ENCODE results near the gene IDH2.

Gene IDH2

DNA sequence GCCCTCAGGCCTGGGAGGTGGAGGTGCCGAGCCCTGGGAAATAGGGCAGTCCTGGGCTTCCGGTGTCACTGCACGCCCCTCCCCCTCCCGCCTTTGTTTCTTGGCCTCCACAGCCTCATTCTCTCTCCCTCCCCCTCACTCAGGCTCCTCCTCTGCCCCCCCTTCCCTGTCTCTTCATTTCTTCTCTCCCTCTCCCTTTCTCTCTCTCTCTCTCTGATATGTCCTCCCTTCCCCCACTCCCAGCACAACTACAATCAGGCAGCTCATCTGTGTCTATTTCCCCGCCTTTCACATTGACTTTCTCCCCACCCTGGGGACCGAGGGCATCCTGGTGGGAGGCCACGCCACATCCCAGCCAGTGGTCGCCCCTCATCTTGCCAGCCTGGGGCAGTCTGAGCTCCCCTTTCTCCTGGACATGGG lies 40.2 kb downstream of the IDH2 start:
- no peaks in the 10 kb centered on the region for H3K9me2 ChIP-seq (replicated peaks; ENCODE audit: control insufficient read depth, low read length)
- H3K9me3 ChIP-seq (ENCODE audit: control insufficient read depth, insufficient read depth, low read length): no peaks in the 10 kb centered on the region
- peak overlapping the region; percentile 68 for H3K4me3 ChIP-seq (ENCODE audit: low read length)
- peaks cover 15% of the 10 kb centered on the region for H3F3A ChIP-seq (ENCODE audit: control insufficient read depth, insufficient read depth)
- H3K4me2 ChIP-seq (ENCODE audit: low read length): peak overlapping the region; percentile 95
- no peaks in the 10 kb centered on the region for H4K20me1 ChIP-seq (ENCODE audit: control insufficient read depth, insufficient read depth, low read depth, low read length)
- H3K36me3 ChIP-seq (ENCODE audit: control insufficient read depth, low read length): peaks cover 5% of the 10 kb centered on the region
- TF ChIP-seq, protein P1, sequence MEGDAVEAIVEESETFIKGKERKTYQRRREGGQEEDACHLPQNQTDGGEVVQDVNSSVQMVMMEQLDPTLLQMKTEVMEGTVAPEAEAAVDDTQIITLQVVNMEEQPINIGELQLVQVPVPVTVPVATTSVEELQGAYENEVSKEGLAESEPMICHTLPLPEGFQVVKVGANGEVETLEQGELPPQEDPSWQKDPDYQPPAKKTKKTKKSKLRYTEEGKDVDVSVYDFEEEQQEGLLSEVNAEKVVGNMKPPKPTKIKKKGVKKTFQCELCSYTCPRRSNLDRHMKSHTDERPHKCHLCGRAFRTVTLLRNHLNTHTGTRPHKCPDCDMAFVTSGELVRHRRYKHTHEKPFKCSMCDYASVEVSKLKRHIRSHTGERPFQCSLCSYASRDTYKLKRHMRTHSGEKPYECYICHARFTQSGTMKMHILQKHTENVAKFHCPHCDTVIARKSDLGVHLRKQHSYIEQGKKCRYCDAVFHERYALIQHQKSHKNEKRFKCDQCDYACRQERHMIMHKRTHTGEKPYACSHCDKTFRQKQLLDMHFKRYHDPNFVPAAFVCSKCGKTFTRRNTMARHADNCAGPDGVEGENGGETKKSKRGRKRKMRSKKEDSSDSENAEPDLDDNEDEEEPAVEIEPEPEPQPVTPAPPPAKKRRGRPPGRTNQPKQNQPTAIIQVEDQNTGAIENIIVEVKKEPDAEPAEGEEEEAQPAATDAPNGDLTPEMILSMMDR (IDR thresholded peaks at IDR 0.05; ENCODE audit: low read depth, low read length, poor library complexity, severe bottlenecking): no peak
- TF ChIP-seq EZH2phosphoT487 (IDR thresholded peaks at IDR 0.05; ENCODE audit: borderline replicate concordance, low read length): no peak
- H3K27me3 ChIP-seq (ENCODE audit: control insufficient read depth, low read length): no peaks in the 10 kb centered on the region
- H3K79me2 ChIP-seq (ENCODE audit: control insufficient read depth, low read length): peaks cover 54% of the 10 kb centered on the region
- peaks cover 83% of the 10 kb centered on the region for H3K4me1 ChIP-seq (ENCODE audit: control insufficient read depth, low read length)
- peak overlapping the region; percentile 91 for H3K27ac ChIP-seq (ENCODE audit: low read depth, low read length)

GRCh38 chr15:90060797-90061196 lies 41.5 kb downstream of the IDH2 start:
- no peak for TF ChIP-seq EZH2phosphoT487 (IDR thresholded peaks at IDR 0.05; ENCODE audit: borderline replicate concordance, low read length)
- TF ChIP-seq, protein P1 (IDR thresholded peaks at IDR 0.05; ENCODE audit: low read depth, low read length, poor library complexity, severe bottlenecking): no peak
- H3K27me3 ChIP-seq (ENCODE audit: control insufficient read depth, low read length): no peaks in the 10 kb centered on the region
- peak overlapping the region; percentile 91 for H3K27ac ChIP-seq (ENCODE audit: low read depth, low read length)
- peak overlapping the region; percentile 95 for H3K4me2 ChIP-seq (ENCODE audit: low read length)
- peaks cover 5% of the 10 kb centered on the region for H3K36me3 ChIP-seq (ENCODE audit: control insufficient read depth, low read length)
- H3K4me1 ChIP-seq (ENCODE audit: control insufficient read depth, low read length): peaks cover 85% of the 10 kb centered on the region
- no peaks in the 10 kb centered on the region for H3K9me3 ChIP-seq (ENCODE audit: control insufficient read depth, insufficient read depth, low read length)
- no peaks in the 10 kb centered on the region for H4K20me1 ChIP-seq (ENCODE audit: control insufficient read depth, insufficient read depth, low read depth, low read length)
- H3K79me2 ChIP-seq (ENCODE audit: control insufficient read depth, low read length): peaks cover 60% of the 10 kb centered on the region
- no peaks in the 10 kb centered on the region for H3K9me2 ChIP-seq (replicated peaks; ENCODE audit: control insufficient read depth, low read length)
- no peak overlapping the region for H3K4me3 ChIP-seq (ENCODE audit: low read length)
- H3F3A ChIP-seq (ENCODE audit: control insufficient read depth, insufficient read depth): peaks cover 15% of the 10 kb centered on the region

DNA sequence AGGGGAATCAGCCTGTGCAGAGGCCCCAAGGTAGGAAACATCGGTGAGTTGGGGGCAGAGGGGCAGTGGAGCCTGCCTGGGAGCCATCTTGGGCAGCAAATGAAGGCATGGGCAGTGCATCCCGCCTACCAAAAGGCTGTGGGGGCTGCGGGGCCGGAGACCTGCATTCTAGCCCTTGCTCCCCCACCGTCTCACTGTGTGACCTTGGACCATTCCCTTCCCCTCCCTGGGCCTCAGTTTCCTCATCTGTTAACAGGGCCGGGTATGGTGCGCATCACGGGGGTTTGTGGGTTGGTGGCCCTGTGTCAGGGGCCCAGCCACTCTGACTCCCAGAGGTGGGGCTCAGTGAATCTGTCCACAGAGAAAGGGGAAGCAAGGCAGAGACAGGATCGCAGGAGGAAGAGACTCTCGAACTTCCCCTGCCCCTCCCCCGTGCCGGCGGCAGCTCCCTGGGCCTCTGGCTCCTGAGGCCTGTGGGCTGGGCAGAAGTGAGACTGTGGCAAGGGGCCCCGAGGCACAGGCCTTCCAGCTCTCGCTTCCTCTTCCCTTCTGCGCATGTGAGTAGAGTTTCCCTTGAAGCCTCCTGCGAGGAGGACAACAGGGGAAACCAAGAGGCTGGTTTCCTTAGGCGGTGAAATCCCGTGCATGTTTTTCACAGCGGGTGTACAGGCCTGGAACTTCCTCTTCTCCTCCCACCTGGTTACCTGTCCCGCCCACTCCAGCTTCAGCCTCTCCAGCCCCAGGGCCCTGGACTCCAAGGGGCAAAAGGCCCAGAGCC lies 42.9 kb downstream of the IDH2 start:
- TF ChIP-seq, protein P1 (IDR thresholded peaks at IDR 0.05; ENCODE audit: low read depth, low read length, poor library complexity, severe bottlenecking): no peak
- no peak for TF ChIP-seq EZH2phosphoT487 (IDR thresholded peaks at IDR 0.05; ENCODE audit: borderline replicate concordance, low read length)
- Histone ChIP-seq H3K27ac (ENCODE audit: low read depth, low read length) (peak overlapping the region; percentile 91), H3K27me3 (ENCODE audit: control insufficient read depth, low read length) (no peaks in the 10 kb centered on the region), H3K9me2 (replicated peaks; ENCODE audit: control insufficient read depth, low read length) (no peaks in the 10 kb centered on the region), H3K9me3 (ENCODE audit: control insufficient read depth, insufficient read depth, low read length) (no peaks in the 10 kb centered on the region), H3F3A (ENCODE audit: control insufficient read depth, insufficient read depth) (peaks cover 15% of the 10 kb centered on the region), H3K36me3 (ENCODE audit: control insufficient read depth, low read length) (peaks cover 5% of the 10 kb centered on the region), H4K20me1 (ENCODE audit: control insufficient read depth, insufficient read depth, low read depth, low read length) (no peaks in the 10 kb centered on the region), H3K4me1 (ENCODE audit: control insufficient read depth, low read length) (peaks cover 72% of the 10 kb centered on the region), H3K4me3 (ENCODE audit: low read length) (peak overlapping the region; percentile 61), H3K79me2 (ENCODE audit: control insufficient read depth, low read length) (peaks cover 68% of the 10 kb centered on the region), H3K4me2 (ENCODE audit: low read length) (peak overlapping the region; percentile 82)
